ENCODE data around the gene LLGL1. TPM values are rescaled to one million over a fixed set of nuclear protein-coding genes. Genes with fewer than 3 reads are reported as not detected.

The LLGL1 gene
- total RNA-seq, 1 experiment from 2014 or later = 44.3 TPM

DNA sequence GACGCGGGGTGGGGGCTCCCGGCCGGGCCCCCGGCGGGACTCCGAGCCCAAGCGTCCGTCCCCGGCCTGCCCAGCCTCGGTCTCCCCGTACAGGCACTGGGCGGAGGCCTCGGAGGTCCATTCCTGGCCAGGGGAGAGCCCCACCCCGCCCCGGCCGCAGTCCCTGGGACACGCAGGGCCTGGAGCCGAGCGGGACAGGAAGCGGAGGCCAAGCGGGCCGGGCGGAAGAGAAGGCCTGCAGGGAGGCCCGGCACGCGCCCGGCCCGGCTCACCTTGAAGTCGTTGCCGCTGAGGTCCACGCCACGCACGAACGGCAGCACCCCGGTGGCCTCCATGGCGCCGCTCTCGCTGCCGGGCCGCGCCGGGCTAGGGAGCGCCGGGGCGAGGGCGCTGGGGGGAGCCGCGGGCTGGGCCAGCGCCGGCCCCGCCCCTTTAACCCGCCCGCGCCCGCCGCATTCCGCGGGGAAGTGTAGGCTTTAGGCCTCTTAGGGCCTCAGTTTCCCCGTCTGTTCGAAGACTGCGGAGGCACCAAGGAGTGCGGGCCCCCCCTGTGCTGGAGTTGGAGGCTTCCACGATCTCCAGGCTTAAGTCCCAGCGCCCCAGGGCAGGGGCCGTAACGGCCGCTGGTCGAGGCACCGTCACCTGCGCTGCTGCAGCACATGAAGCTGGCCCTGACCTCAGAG is 33.1 kb downstream of the LLGL1 start, which contains the start of gene FLII:
TSS of gene FLII (minus strand) at position 383 of the 683 bp plus-strand sequence. CDS start at position 335, 48 bp downstream.
- peak within 1 kb of the TSS; percentile 87 to 92 for H3K4me3 ChIP-seq (replicated peaks in 1 of 2; ENCODE audit: low read depth in 1 of 2, low read length in 2 of 2)
- H4K20me1 ChIP-seq (ENCODE audit: insufficient read depth) = no peaks in the 10 kb centered on the region
- peak within 1 kb of the TSS; percentile 94 for H3K9ac ChIP-seq (ENCODE audit: low read length)
- BruUV-seq (replicated peaks) = no TSS peak
- H3K27me3 ChIP-seq (ENCODE audit: insufficient read depth, low read length) = no peaks in the 10 kb centered on the region
- ChIA-PET POLR2A (interaction anchor here (1.0 to 1.8 kb wide), 2 partner anchors 8 to 422 kb away, joined by 3 to 5 read pairs; no protein-coding TSS in a partner anchor), CTCF (interaction anchor here (0.7 kb wide), 1 partner anchor 41 kb away, joined by 6 read pairs; no protein-coding TSS in a partner anchor), RAD21 (ENCODE audit: low non-redundant PET in 1 of 2, low total read pairs in 2 of 2, uncharacterized antibody in 2 of 2, unreplicated experiment in 2 of 2) (no interaction called here)
- H3K9me2 ChIP-seq (ENCODE audit: insufficient read depth) = no peaks in the 10 kb centered on the region
- peak within 1 kb of the TSS; percentile 96 for H3K27ac ChIP-seq (ENCODE audit: low read depth, low read length)
- ATAC-seq (peak; percentile 49), DNase-seq (ENCODE audit: low read depth, low spot score) (no peak)
- intact Hi-C loops (cut with micrococcal nuclease) = no loop called here
- peak within 1 kb of the TSS; percentile 99 for H3K4me2 ChIP-seq (ENCODE audit: low read length)
- peaks cover 33 to 43% of the 10 kb centered on the region in 2 experiments for H3K4me1 ChIP-seq (ENCODE audit: control insufficient read depth in 1 of 2, insufficient read depth in 2 of 2, low read length in 2 of 2)
- no peaks in the 10 kb centered on the region for H3K9me3 ChIP-seq (ENCODE audit: control insufficient read depth in 1 of 2, insufficient read depth in 1 of 2, low read depth in 1 of 2, low read length in 2 of 2)
- H3K36me3 ChIP-seq (ENCODE audit: control insufficient read depth in 1 of 2, insufficient read depth in 2 of 2, low read length in 2 of 2) = peaks cover 12 to 24% of the 10 kb centered on the region in 2 experiments; a peak in 3 of 4 replicates
- H3K79me2 ChIP-seq (ENCODE audit: insufficient read depth, low read length) = peaks cover 56% of the 10 kb centered on the region
- H2AFZ ChIP-seq (ENCODE audit: low read depth, low read length, poor library complexity, severe bottlenecking) = no peak within 1 kb of the TSS
- TF ChIP-seq YY1 (IDR thresholded peaks at IDR 0.05; ENCODE audit: extremely low read depth, insufficient replicate concordance, low read depth, low read length) (peak; percentile 57), TCF7L2 (IDR thresholded peaks at IDR 0.05; ENCODE audit: borderline replicate concordance, extremely low read depth, insufficient read depth, insufficient read length) (peak; percentile 31), ZFX (IDR thresholded peaks at IDR 0.05) (peak; percentile 97), POLR2AphosphoS5 (IDR thresholded peaks at IDR 0.05; ENCODE audit: low read depth, low read length) (peak; percentile 76), ATF3 (IDR thresholded peaks at IDR 0.05) (no peak), SIN3A (IDR thresholded peaks at IDR 0.05; ENCODE audit: low read depth) (peak; percentile 66; the same call in 1 of the 2 replicates), RAD21 (IDR thresholded peaks at IDR 0.05; ENCODE audit: low read depth) (no peak)
